BE2C (cell line): ENCODE data around the gene MARF1.

Experiments used
- DNase-seq: peaks from one replicate; pipeline ENCODE4 v3.0.0-alpha.2; 2020
- H3K27me3 ChIP-seq: fragments of 250-450 bp; sonication (Bioruptor Pico); 2 replicates; pipeline ENCODE4 v1.5.1; 2020; ENCODE audit warnings: mild to moderate bottlenecking
- H3K36me3 ChIP-seq: fragments of 250-450 bp; sonication (Bioruptor Pico); 2 replicates; pipeline ENCODE4 v1.5.1; 2020; ENCODE audit warnings: mild to moderate bottlenecking
- H3K4me1 ChIP-seq: fragments of 250-450 bp; sonication (Bioruptor Pico); 2 replicates; pipeline ENCODE4 v1.5.1; 2020
- H3K4me3 ChIP-seq: 2 replicates; pipeline ENCODE4 v1.5.1; 2011; ENCODE audit warnings: low read depth, low read length
- H3K9me3 ChIP-seq: fragments of 250-450 bp; sonication (Bioruptor Pico); 2 replicates; pipeline ENCODE4 v1.5.1; 2020
- CTCF ChIP-seq: IDR thresholded peaks from 2 replicates; pipeline ENCODE4 v1.5.1; 2012; ENCODE audit warnings: mild to moderate bottlenecking, low read depth, low read length

MARF1 gene

GRCh38 chr16:15597822-15598647 is 44.9 kb downstream of the MARF1 start:
- DNase-seq, result no peak
- no peaks in the 10 kb centered on the region for H3K4me1 ChIP-seq
- no peaks in the 10 kb centered on the region for H3K27me3 ChIP-seq
- H3K9me3 ChIP-seq, result no peaks in the 10 kb centered on the region
- peaks cover 36% of the 10 kb centered on the region for H3K36me3 ChIP-seq
- TF ChIP-seq CTCF, result no peak
- no peak overlapping the region for H3K4me3 ChIP-seq

GRCh38 chr16:15597135-15597534 is 45.8 kb downstream of the MARF1 start:
- H3K27me3 ChIP-seq, result no peaks in the 10 kb centered on the region
- H3K4me3 ChIP-seq, result no peak overlapping the region
- no peaks in the 10 kb centered on the region for H3K9me3 ChIP-seq
- peaks cover 32% of the 10 kb centered on the region for H3K36me3 ChIP-seq
- TF ChIP-seq CTCF, result no peak
- no peak for DNase-seq
- no peaks in the 10 kb centered on the region for H3K4me1 ChIP-seq

- TF ChIP-seq CTCF, result no peak
- Histone ChIP-seq H3K4me3 (no peak overlapping the region), H3K27me3 (no peaks in the 10 kb centered on the region), H3K4me1 (no peaks in the 10 kb centered on the region; the same call in 1 of the 2 replicates), H3K36me3 (peaks cover 15% of the 10 kb centered on the region), H3K9me3 (no peaks in the 10 kb centered on the region)
- no peak for DNase-seq
Observed at GRCh38 chr16:15594711-15595320, 48.1 kb downstream of the MARF1 start.

GRCh38 chr16:15593235-15593634 is 49.7 kb downstream of the MARF1 start:
- no peak for TF ChIP-seq CTCF
- Histone ChIP-seq H3K9me3 (no peaks in the 10 kb centered on the region), H3K27me3 (no peaks in the 10 kb centered on the region), H3K4me1 (no peaks in the 10 kb centered on the region; the same call in 1 of the 2 replicates), H3K4me3 (no peak overlapping the region), H3K36me3 (peaks cover 15% of the 10 kb centered on the region)
- no peak for DNase-seq

- Histone ChIP-seq H3K4me3 (no peak overlapping the region), H3K4me1 (no peaks in the 10 kb centered on the region; the same call in 1 of the 2 replicates), H3K36me3 (peaks cover 12% of the 10 kb centered on the region; the same call in 1 of the 2 replicates), H3K9me3 (no peaks in the 10 kb centered on the region), H3K27me3 (no peaks in the 10 kb centered on the region)
- no peak for TF ChIP-seq CTCF
- no peak for DNase-seq
Observed at GRCh38 chr16:15592324-15592723, 50.6 kb downstream of the MARF1 start.

- DNase-seq, result no peak
- Histone ChIP-seq H3K27me3 (no peaks in the 10 kb centered on the region), H3K9me3 (no peaks in the 10 kb centered on the region), H3K36me3 (no peaks in the 10 kb centered on the region), H3K4me1 (no peaks in the 10 kb centered on the region; the same call in 1 of the 2 replicates), H3K4me3 (no peak overlapping the region)
- TF ChIP-seq CTCF, result no peak
Observed at GRCh38 chr16:15587152-15587825, 55.7 kb downstream of the MARF1 start.
